HG02571 (cell line): Measurements from ENCODE around the gene SLC25A53.

Experiments used
- ATAC-seq: cut with Tn5 transposase; IDR thresholded peaks from one replicate; pipeline ENCODE4 v1.9.1; 2021; ENCODE audit warnings: mild to moderate bottlenecking, moderate library complexity; ENCODE audit not compliant: unreplicated experiment

The SLC25A53 gene, protein sequence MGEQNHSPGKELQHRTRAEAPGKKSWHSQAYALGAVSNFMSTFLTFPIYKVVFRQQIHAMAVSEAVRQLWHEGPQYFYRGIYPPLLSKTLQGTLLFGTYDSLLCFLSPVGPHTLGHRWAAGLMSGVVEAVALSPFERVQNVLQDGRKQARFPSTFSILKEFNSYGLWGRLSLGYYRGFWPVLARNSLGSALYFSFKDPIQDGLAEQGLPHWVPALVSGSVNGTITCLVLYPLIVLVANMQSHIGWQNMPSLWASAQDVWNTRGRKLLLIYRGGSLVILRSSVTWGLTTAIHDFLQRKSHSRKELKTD

DNA sequence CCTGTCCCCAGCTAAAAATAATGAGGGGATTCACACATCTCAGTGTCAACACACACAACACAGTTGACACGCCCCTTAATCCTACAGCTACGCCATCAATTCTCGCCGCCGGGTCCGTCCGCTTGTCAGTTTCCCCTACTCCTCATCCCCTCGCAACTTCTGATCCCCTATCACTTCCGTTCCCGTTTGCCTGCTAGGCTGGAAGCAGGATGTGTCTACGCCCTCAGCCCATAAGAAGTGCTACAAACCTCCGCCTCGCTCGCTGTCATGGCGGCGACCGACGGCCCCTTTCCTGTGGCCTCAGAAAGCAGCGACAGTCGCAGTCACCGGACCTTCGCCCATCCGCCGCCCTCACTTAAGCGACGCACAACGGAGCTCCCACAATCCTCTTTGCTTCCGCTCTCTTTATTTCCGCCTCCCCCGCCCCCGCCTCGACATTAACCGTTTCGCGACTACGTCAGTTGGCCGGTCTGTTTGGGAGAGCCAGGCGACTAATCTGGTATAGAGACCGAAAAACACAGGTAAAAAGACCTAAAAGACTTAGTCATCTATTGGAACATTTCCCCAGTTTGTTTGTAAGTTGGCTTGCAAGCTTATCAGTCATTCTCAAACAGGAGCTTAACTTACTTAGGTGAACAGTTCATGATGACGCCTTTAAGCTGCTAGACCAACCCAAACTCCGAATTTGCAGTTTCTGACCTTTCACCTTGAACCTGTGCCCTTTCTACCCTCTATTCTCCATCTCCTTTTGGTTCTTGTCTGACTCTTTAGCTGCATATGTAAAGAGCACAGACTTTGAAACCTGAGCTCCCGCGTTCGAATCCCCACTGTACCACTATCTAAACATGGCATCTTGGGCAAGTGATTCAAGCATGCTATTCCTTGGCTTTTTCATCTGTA is at the start of gene SLC25A53:
SLC25A53 (minus strand) TSS at position 380 of the 900 bp plus-strand sequence. CDS start 51,752 bp downstream, outside the sequence.
- ATAC-seq: peak; percentile 93

DNA sequence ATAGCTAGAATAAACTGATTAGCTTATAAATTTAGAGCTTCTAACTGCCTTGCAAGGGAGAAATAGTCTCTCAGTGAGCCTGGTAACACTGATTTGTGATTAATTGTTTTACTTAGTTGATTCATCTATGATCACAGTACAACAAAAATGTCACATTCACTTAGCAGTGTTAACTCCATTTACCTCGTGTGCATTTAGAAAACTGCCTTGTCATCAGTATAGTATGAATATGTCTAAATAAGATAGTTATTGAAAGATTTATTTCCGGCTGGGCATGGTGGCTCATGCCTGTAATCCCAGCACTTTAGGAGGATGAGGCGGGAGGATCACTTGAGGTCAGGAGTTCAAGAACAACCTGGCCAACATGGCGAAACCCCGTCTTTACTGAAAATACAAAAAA is 48.7 kb upstream of the SLC25A53 start:
- no peak for ATAC-seq

DNA sequence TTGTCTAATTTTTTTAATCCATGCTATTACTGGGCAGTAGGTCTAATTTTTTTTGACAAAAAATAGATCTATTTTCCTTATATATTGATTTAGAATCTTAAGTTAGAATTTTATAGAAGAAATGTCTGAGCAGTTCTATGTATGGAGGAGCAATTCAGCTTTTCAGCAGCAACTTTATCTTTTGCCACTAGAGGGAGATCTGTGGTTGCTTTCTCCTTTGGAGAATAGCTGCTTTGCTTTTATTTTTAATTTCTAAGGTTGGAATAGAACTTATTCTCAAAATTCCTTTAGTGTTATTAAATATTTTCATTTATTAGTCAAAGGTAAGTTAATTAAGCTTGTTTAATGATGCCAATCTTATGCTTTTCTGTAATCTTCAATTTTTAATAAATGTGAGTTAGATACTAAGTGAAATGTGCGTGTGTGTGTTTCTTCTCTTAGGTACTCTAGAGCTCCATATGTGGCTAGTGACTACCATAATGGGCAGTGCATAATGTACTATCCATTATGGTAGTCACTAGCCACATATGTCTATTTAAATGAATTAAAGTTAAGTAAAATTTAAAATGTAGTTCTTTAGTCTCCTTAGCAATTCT is 38.8 kb upstream of the SLC25A53 start:
- ATAC-seq: no peak

DNA sequence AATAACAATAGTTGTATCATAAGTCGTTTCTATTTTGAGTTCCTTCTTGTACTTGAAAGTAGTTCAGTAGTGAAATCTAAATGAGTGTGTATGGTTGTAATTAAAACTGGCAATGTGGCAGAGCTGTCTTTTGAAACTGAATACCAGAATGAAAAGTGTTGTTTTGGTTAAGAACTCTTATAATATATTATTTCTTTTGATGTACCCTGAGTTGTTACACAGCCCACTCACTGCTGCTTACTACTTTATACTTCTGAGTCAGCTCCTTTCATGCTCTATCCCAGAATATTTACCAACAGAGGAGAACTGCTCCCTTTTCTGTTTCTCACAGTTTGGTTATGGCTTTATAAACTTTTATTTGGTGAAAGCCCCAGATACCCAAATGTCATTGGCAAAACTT is 38.2 kb upstream of the SLC25A53 start:
- no peak for ATAC-seq

DNA sequence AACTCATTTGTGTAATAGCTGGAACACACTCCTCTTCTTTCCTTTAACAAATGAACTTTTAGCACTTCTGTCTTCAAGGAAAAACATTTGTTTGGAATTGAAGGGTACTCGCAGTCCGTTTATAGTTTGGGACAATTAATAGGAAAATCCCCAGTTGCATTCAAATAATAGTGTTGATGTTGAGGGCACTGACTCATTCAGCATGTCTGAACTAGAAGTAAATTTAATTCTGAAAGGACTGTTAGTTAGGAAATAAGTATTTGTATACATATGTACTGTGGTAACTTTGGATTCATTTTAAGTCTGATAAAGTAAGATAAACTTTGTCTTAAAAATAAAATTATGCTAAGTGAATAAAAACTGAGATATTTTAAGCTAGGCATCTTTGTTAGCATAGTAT is 36.7 kb upstream of the SLC25A53 start:
- ATAC-seq: no peak

DNA sequence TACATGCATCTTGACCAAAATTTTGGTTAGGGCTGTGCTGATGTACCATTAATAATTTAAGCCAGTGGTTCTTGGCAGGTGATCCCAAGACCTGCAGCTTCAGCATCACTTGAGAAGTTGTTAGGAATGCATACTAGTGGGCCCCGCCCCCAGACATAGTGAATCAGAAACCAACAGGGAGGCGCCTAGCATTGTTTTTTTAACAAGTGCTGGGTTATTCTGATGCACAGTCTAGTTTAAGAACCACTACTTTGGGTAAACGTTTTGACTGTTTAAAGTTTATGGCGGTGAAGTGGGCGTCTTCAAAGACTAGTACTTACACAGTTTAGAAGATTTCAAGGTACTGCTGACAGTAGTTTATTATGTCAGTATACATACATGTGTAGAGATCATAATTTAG is 33.0 kb upstream of the SLC25A53 start:
- ATAC-seq: no peak

DNA sequence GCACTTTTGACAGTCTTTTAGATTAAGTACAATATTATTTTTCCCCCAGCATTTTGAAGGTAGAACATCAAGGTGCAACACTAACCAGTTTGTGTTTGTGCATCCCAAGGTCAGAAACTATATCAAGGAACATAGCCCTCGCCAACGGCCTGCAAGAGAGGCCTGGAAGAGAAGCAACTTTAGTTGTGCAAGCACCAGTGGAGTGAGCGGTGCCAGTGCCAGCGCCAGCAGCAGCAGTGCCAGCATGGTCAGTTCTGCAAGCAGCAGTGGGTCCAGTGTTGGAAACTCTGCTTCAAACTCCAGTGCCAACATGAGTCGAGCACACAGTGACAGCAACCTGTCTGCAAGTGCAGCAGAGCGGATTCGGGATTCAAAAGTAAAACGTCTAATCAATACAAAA is 31.1 kb upstream of the SLC25A53 start:
- ATAC-seq: no peak

DNA sequence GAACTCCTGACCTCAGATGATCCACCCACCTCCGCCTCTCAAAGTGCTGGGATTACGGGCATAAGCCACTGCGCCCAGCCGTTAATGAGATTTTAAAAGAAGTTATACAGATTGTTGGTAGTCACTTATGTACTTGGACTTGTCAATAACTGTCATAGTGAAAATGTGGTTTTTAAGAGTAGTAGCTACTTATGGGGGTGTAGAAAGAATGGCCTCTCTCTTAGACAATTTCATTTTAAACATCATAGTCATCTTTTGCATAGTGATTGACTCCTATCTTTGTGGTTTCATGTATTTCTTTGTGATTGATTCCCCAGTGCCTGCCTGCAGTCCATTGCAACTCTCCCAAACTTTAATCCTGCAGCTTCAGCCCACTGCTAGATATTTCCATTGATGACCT is 26.9 kb upstream of the SLC25A53 start:
- ATAC-seq: no peak

DNA sequence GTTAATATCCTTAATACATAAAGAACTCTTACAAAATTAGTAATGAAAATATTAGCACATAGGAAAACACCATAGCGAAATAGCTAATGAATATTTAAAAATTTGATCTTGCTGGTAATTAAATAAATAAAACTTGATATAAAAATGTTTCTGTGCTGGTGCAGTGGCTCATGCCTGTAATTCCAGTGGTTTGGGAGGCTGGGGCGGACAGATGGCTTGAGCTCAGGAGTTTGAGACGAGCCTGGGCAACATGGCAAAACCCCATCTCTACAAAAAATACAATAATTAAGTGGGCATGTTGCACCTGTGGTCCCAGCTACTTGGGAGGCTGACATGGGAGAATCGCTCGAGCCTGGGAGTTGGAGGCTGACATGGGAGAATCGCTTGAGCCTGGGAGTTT is 17.0 kb upstream of the SLC25A53 start:
- no peak for ATAC-seq

DNA sequence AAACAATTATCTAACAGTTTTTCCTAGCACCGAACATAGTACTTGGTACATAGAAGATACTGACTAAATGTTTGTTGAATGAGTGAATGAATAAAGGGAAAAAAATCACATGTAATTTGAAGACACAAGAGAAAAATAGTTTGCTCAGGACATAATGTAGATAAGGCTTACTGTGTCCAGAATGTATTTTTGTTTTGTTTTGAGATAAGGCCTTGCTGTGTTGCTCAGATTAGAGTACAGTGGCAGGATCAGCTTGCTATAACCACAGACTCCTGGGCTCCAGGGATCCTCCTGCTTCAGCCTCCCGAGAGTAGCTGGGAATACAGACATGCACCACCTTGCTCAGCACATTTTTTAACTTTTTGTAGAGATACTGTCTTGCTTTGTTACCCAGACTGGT is 16.0 kb upstream of the SLC25A53 start:
- no peak for ATAC-seq

DNA sequence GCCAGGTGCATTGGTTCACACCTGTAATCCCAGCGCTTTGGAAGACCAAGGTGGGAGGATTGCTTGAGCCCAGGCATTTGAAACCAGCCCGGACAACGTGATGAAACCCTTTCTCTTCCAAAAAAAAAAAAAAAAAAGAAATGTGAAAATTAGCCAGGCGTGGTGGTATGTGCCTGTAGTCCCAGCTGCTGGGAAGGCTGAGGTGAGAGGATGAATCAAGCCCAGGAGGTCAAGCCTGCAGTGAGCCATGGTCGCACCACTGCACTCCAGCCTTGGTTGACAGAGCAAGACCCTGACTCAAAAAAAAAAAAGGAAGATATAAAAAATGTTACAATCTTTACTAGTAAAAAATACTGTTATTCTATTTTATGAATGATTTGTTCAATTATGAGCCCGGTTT is 15.3 kb upstream of the SLC25A53 start:
- no peak for ATAC-seq

DNA sequence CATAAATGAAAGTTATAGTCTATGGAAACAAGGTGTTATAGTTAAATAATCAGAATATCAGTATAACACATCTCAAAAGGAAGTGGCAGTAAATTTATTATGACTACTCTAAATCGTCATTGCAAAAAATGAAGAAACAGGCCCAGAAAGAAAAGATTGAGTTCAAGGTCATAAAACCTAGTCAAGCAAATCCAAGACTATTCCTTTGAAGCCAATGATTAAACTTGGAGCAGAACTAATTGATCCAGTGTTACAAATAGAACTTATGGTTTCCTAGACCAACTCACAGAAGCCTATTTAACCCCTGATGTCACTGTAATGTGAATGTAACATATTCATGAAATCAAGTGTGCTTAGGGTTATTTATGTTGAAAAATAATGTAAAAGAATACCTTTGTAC is 11.3 kb upstream of the SLC25A53 start:
- ATAC-seq: no peak

DNA sequence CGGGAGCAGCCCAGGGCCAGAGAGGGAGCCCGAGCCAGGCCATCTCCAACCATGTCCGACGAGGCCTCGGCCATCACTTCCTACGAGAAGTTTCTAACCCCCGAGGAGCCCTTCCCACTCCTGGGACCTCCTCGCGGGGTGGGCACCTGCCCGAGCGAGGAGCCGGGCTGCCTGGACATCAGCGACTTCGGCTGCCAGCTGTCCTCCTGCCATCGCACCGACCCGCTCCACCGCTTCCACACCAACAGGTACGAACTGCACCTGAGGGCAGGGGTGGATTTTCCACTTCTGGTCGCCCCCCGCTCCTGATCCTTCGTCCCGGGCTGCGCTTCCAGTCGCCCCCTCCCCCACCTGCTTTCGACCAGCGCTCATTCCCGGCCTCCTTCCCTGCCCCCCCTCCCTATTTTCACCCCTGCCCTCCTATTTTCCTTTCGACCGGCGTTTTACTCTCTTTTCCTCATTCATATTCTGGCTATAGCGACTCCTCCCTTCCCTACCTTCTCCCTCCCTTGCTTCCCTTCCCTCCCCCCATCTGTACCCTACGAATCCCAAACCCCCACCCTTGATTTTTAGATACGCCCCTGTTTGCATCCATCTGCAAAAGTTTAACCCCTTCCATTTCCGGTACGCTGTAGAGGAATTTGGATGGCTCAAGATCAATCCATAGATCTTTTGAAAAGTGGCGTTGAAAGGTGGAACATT is 10.1 kb upstream of the SLC25A53 start:
- ATAC-seq: no peak

DNA sequence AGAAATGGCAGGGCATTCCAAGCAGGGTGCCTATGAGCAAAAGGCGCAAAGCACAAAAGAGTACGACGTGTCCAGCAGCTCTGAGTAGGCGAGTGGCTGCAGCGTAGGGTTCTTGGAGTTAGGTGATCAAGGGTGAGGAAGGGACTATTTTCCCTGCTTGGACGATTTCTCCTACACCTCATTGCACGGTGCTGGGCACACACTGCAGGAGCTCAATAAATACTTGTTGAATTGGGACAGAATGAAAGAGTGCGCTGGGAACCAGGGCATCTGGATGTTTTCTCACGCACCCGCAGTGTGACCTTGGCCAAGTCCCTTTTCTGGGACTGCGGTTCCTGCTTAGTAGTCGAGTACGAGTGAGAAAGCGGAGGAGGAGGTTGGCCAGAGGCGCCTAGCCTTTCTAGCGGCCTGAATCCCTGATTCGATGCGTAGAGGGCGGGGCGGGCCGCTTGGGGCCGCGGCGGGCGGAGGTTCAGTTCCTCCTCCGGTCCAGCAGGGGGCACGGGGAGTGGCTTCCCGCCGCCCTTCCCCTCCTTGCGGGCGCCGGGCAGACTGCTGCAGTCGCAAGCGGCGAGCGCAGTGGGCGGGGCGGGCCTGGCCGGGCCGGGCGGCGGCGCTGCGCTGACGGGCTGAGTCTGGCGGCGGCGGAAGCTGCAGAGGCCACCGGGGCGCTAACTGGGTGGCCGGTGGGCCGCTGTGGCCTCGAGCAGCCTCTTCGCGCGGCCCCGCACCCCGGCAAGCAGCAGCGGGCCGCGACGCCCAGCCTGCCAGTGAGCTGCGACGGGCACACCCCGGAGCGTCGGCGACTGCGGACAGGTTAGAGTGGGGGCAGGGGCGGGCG is 9.3 kb upstream of the SLC25A53 start, which contains the start of gene FAM199X:
FAM199X (plus strand) TSS at position 560 of the 841 bp plus-strand sequence. CDS start 333 bp downstream, outside the sequence.
- peak; percentile 95 for ATAC-seq

DNA sequence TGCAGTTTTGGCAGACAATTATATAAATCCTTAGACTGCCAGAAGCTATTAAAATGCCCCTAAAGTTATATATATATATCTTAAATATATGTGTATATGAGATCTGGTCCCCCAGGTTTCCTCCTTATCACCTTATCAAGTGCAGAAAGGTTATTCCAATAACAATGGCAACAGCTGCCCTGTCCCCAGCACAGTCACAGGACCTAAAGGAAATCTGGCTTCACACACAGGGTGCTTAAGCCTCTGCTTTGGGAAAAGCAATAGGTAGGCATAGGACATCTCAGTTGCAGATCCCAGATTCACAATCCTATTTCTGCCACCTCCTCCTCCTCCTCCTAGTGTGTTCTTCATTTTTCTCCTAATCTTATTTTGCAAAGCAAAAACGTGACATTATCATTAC is 5.8 kb downstream of the SLC25A53 start:
- ATAC-seq: no peak

DNA sequence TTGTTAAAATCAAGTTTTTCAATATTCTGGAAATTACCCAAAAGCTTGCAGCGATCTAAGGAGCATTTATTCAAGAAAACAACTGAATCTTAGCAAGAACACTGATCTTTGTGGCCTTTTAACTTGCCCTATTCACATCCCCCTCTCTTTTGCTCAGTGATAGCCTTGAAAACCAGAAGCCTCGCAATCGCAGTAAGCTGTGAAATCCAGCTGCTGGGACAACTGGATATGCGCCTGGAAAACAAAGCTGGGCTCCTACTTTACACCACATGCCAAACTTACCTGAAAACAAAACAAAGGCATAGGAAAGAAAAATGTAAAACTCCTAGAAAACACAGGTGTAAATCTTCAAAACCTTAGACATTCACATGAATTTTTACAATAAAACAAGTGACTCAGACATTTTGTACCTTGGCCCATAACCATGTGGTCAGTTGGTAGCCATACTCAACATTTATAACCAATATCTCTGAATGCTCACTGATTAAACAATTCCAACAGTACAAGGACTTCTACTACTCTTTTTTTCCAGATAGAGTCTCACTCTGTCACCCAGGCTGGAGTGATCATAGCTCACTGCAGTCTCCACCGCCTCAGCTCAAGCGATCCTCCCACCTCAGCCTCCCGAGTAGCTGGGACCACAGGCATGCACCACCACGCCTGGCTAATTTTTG is 15.6 kb downstream of the SLC25A53 start:
- no peak for ATAC-seq

DNA sequence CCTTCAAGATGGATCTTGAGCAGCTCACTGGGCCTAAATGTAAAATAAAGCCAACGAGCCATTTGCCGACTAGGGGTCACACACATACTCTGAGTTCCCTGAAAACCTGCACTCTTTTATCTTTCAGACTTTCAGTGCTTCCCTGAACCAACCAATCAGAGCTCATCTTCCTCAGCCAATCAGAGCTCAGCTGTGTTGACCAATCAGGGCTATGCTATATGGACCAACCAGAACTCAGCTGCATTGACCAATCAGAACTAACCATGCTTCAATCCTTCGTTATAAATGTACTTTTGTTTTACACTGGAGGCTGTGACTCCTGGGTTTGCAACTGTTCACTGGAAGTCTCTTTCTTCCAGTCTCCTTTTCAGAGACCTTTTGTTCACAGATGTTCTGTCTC is 19.3 kb downstream of the SLC25A53 start:
- ATAC-seq: no peak

DNA sequence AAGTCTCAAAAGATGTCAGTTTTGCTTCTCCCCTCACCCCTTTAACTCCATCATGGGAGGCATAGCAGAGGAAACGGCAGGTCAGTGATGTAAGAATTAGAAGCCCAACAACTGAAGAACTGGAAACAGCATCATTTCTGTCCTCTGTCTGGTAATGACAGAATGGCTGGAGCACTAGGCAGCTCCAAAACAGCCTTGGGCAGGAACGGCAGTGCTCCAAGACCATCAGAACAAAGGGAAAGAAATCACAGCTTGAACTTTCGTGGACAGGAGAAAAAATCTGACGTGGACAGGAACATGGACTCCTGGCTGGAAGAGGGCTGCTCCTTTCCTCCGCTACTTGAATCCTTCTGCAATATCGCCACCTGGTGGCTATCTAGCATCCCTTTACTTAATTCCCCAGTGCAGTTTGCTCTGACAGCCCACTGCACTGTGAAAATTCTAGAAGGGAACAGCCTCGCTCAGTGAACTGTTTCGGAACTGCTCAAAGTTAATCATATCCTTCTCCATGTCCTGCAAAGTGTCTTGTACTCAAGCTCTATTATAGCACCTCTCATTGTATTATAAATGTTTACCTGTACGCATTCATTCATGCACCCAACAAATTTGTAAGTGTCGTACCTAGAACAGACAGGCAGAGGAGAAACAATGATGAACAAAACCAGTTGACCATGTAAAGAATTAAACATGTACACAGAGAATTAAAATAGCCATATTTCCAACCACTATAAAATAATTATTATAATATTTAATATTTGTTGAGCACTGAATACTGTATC is 20.4 kb downstream of the SLC25A53 start:
- ATAC-seq: peak; percentile 80

DNA sequence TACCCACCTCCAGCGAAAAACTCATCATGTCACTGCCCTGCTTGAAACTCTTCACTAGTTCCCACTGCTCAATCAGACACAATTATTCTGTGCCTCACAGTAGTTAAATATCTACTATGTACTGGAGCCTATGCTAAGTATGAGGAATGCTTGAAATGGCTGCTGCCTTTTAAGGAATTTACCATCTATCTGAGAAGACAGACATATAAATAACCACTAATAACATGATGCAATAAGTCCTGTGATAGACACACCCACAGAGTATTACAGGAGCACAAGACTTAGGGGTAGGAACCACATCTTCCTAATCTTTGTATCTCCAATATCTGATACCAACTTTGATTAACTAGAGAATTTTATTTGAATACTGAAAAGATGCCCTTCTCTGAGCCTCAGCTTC is 21.1 kb downstream of the SLC25A53 start:
- ATAC-seq: no peak
